ENCODE results near the gene MMD2. TPM values are rescaled to one million over a fixed set of nuclear protein-coding genes. Genes with fewer than 3 reads are reported as not detected.
"Not testable (repeated sequence)": the region's sequence is repeated elsewhere in the genome, so short reads cannot be mapped to it uniquely, and the experiment has no call there.

Gene MMD2
- polyA plus RNA-seq, 1 donor = 0.24 TPM

DNA sequence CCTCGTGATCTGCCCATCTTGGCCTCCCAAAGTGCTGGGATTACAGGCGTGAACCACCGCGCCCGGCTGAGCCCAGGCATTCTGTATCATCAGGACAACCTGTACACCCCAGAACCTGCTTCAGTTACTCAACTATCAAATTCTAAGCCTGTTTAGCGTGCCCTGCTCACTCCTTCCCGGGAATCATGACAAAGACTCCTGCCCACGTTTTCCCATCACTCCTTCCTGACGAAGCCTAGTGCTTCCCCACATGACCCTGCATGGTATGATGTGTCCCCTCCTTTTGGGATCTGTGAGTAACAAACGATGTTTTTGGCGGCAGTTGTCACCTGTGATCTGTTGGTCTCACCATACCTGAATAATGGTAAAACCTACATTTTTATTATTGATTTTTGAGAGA, 63.2 kb downstream of the MMD2 start:
- no peaks in the 10 kb centered on the region for H3K9me3 ChIP-seq (ENCODE audit: control insufficient read depth, low read depth, low read length)
- H3K27ac ChIP-seq (ENCODE audit: low read length) = no peak overlapping the region
- DNase-seq = no peak
- H3K4me3 ChIP-seq (ENCODE audit: low read length) = no peak overlapping the region
- 82% methylated on average over 3 of the region's 11 CpGs for WGBS (ENCODE audit: insufficient coverage, low lambda C conversion rate)
- no peaks in the 10 kb centered on the region for H3K36me3 ChIP-seq (ENCODE audit: control insufficient read depth, insufficient read depth, low read length)
- H3K27me3 ChIP-seq (ENCODE audit: control insufficient read depth, insufficient read depth, low read length) = no peaks in the 10 kb centered on the region
- H3K4me1 ChIP-seq (ENCODE audit: control insufficient read depth, insufficient read depth, low read length) = no peaks in the 10 kb centered on the region

GRCh38 chr7:4894482-4894881, 64.5 kb downstream of the MMD2 start:
- no peaks in the 10 kb centered on the region for H3K4me1 ChIP-seq (ENCODE audit: control insufficient read depth, insufficient read depth, low read length)
- H3K9me3 ChIP-seq (ENCODE audit: control insufficient read depth, low read depth, low read length) = no peaks in the 10 kb centered on the region
- no peaks in the 10 kb centered on the region for H3K36me3 ChIP-seq (ENCODE audit: control insufficient read depth, insufficient read depth, low read length)
- no peak for DNase-seq
- WGBS (ENCODE audit: insufficient coverage, low lambda C conversion rate) = no CpG with 5 or more reads among the region's 9 CpGs
- no peak overlapping the region for H3K27ac ChIP-seq (ENCODE audit: low read length)
- H3K4me3 ChIP-seq (ENCODE audit: low read length) = no peak overlapping the region
- H3K27me3 ChIP-seq (ENCODE audit: control insufficient read depth, insufficient read depth, low read length) = no peaks in the 10 kb centered on the region

DNA sequence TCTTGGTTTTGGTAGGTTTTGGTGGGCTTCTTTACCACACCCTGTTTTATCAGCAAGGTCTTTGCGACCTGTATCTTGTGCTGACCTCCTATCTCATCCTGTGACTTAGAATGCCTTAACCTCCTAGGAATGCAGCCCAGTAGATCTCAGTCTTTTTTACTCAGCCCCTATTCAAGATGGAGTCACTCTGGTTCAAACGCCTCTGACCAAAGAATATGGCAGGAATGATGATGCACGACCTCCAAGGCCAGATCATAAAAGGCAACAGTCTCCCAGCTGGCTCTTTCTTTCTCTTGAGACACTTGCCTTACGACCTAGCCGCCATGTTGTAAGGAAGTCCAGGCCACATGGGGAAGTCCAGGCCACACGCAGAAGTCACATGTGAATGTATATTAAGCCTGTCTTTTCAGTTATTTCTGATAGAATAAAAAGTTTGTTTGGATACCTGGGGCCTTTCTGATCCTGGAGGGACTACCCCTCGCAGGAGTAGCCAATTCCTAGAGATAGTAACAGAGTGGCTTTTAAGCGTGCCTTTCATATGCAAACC, 65.0 kb downstream of the MMD2 start:
- no peaks in the 10 kb centered on the region for H3K27me3 ChIP-seq (ENCODE audit: control insufficient read depth, insufficient read depth, low read length)
- no peak overlapping the region for H3K27ac ChIP-seq (ENCODE audit: low read length)
- WGBS (ENCODE audit: insufficient coverage, low lambda C conversion rate) = no CpG with 5 or more reads among the region's 8 CpGs
- H3K36me3 ChIP-seq (ENCODE audit: control insufficient read depth, insufficient read depth, low read length) = no peaks in the 10 kb centered on the region
- H3K4me3 ChIP-seq (ENCODE audit: low read length) = no peak overlapping the region
- H3K9me3 ChIP-seq (ENCODE audit: control insufficient read depth, low read depth, low read length) = no peaks in the 10 kb centered on the region
- H3K4me1 ChIP-seq (ENCODE audit: control insufficient read depth, insufficient read depth, low read length) = no peaks in the 10 kb centered on the region
- no peak for DNase-seq

- H3K4me3 ChIP-seq (ENCODE audit: low read length); DNase-seq; H3K27me3 ChIP-seq (ENCODE audit: control insufficient read depth, insufficient read depth, low read length); H3K4me1 ChIP-seq (ENCODE audit: control insufficient read depth, insufficient read depth, low read length); H3K9me3 ChIP-seq (ENCODE audit: control insufficient read depth, low read depth, low read length); H3K36me3 ChIP-seq (ENCODE audit: control insufficient read depth, insufficient read depth, low read length); H3K27ac ChIP-seq (ENCODE audit: low read length): not testable (repeated sequence)
- no CpG with 5 or more reads among the region's 4 CpGs for WGBS (ENCODE audit: insufficient coverage, low lambda C conversion rate)
Observed at GRCh38 chr7:4893188-4893587, 65.8 kb downstream of the MMD2 start.

GRCh38 chr7:4891522-4891921, 67.5 kb downstream of the MMD2 start:
- not testable (repeated sequence) for DNase-seq; H3K4me1 ChIP-seq (ENCODE audit: control insufficient read depth, insufficient read depth, low read length); H3K4me3 ChIP-seq (ENCODE audit: low read length); H3K36me3 ChIP-seq (ENCODE audit: control insufficient read depth, insufficient read depth, low read length); H3K27me3 ChIP-seq (ENCODE audit: control insufficient read depth, insufficient read depth, low read length); H3K27ac ChIP-seq (ENCODE audit: low read length); H3K9me3 ChIP-seq (ENCODE audit: control insufficient read depth, low read depth, low read length)
- 100% methylated on average over 1 of the region's 2 CpGs for WGBS (ENCODE audit: insufficient coverage, low lambda C conversion rate)

- Histone ChIP-seq H3K9me3 (ENCODE audit: control insufficient read depth, low read depth, low read length) (no peaks in the 10 kb centered on the region), H3K4me3 (ENCODE audit: low read length) (no peak overlapping the region), H3K27me3 (ENCODE audit: control insufficient read depth, insufficient read depth, low read length) (peaks cover 4% of the 10 kb centered on the region), H3K27ac (ENCODE audit: low read length) (no peak overlapping the region), H3K4me1 (ENCODE audit: control insufficient read depth, insufficient read depth, low read length) (no peaks in the 10 kb centered on the region), H3K36me3 (ENCODE audit: control insufficient read depth, insufficient read depth, low read length) (no peaks in the 10 kb centered on the region)
- WGBS (ENCODE audit: insufficient coverage, low lambda C conversion rate) = no CpG with 5 or more reads among the region's 1 CpG
- DNase-seq = no peak
Observed at GRCh38 chr7:4889682-4890081, 69.3 kb downstream of the MMD2 start.

DNA sequence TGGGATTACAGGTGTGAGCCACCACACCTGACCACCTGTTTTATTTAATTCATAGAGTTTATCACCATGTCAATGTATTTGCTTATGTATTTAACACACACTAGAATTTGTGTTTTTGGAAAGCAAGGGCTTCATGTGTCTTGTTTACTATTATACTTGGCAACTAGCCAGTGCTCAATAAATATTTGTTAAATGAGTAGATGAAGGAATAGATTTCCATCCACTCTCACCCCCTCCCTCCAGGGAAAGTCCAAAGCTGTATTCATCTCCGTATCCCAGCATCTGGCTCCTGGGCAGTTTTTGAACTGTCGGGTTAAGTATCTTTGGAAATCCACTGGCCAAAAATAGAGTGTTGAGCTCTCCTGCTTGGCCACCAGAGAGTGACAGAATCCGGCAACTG, 70.8 kb downstream of the MMD2 start:
- DNase-seq = no peak
- WGBS (ENCODE audit: insufficient coverage, low lambda C conversion rate) = no CpG with 5 or more reads among the region's 3 CpGs
- no peaks in the 10 kb centered on the region for H3K4me1 ChIP-seq (ENCODE audit: control insufficient read depth, insufficient read depth, low read length)

DNA sequence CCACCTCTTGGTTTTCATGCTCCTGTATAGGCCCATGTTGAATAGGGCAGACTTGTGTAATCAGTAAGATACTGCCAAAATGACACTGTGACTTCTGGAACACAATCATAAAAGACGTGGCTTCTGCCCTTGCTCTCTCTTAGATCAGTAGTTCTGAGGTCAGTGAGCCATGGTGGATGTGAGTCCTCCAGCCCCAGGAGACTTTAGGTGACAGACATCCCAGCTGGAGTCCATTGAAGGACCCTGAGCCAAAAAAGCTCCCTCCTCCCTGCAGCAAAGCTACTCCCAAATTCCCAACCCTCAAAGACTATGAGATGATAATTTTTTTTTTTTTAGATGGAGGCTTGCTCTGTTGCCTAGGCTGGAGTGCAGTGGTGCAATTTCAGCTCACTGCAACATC, 72.3 kb downstream of the MMD2 start:
- no peak overlapping the region for H3K27ac ChIP-seq (ENCODE audit: low read length)
- H3K27me3 ChIP-seq (ENCODE audit: control insufficient read depth, insufficient read depth, low read length) = peaks cover 27% of the 10 kb centered on the region
- no peak overlapping the region for H3K4me3 ChIP-seq (ENCODE audit: low read length)
- H3K4me1 ChIP-seq (ENCODE audit: control insufficient read depth, insufficient read depth, low read length) = no peaks in the 10 kb centered on the region
- WGBS (ENCODE audit: insufficient coverage, low lambda C conversion rate) = no CpG with 5 or more reads among the region's 1 CpG
- no peak for DNase-seq
- no peaks in the 10 kb centered on the region for H3K36me3 ChIP-seq (ENCODE audit: control insufficient read depth, insufficient read depth, low read length)
- peaks cover 4% of the 10 kb centered on the region for H3K9me3 ChIP-seq (ENCODE audit: control insufficient read depth, low read depth, low read length)

More for the DNA sequence above, 70.8 kb downstream of the MMD2 start:
- Histone ChIP-seq H3K27me3 (ENCODE audit: control insufficient read depth, insufficient read depth, low read length) (peaks cover 14% of the 10 kb centered on the region), H3K27ac (ENCODE audit: low read length) (no peak overlapping the region), H3K36me3 (ENCODE audit: control insufficient read depth, insufficient read depth, low read length) (no peaks in the 10 kb centered on the region), H3K4me3 (ENCODE audit: low read length) (no peak overlapping the region), H3K9me3 (ENCODE audit: control insufficient read depth, low read depth, low read length) (peaks cover 4% of the 10 kb centered on the region)

- Histone ChIP-seq H3K27ac (ENCODE audit: low read length) (no peak overlapping the region), H3K27me3 (ENCODE audit: control insufficient read depth, insufficient read depth, low read length) (peaks cover 27% of the 10 kb centered on the region), H3K4me3 (ENCODE audit: low read length) (no peak overlapping the region), H3K4me1 (ENCODE audit: control insufficient read depth, insufficient read depth, low read length) (no peaks in the 10 kb centered on the region), H3K36me3 (ENCODE audit: control insufficient read depth, insufficient read depth, low read length) (no peaks in the 10 kb centered on the region), H3K9me3 (ENCODE audit: control insufficient read depth, low read depth, low read length) (peaks cover 4% of the 10 kb centered on the region)
- no peak for DNase-seq
- 90% methylated on average over 2 of the region's 7 CpGs for WGBS (ENCODE audit: insufficient coverage, low lambda C conversion rate)
Observed at GRCh38 chr7:4885317-4885807, 73.6 kb downstream of the MMD2 start.

GRCh38 chr7:4884164-4884563, 74.8 kb downstream of the MMD2 start:
- no peak overlapping the region for H3K27ac ChIP-seq (ENCODE audit: low read length)
- whole genome bisulfite sequencing (ENCODE audit: insufficient coverage, low lambda C conversion rate) = no CpG with 5 or more reads among the region's 10 CpGs
- H3K4me3 ChIP-seq (ENCODE audit: low read length) = no peak overlapping the region
- no peak for DNase-seq
- no peaks in the 10 kb centered on the region for H3K36me3 ChIP-seq (ENCODE audit: control insufficient read depth, insufficient read depth, low read length)
- peaks cover 4% of the 10 kb centered on the region for H3K9me3 ChIP-seq (ENCODE audit: control insufficient read depth, low read depth, low read length)
- no peaks in the 10 kb centered on the region for H3K4me1 ChIP-seq (ENCODE audit: control insufficient read depth, insufficient read depth, low read length)
- peaks cover 28% of the 10 kb centered on the region for H3K27me3 ChIP-seq (ENCODE audit: control insufficient read depth, insufficient read depth, low read length)

GRCh38 chr7:4883372-4884144, 75.4 kb downstream of the MMD2 start, which contains the start of gene RADIL:
Gene RADIL (minus strand): TSS chr7:4883716. CDS start chr7:4878139, 5,577 bp downstream.
- H3K9me3 ChIP-seq (ENCODE audit: control insufficient read depth, low read depth, low read length) = peaks cover 4% of the 10 kb centered on the region
- H3K27me3 ChIP-seq (ENCODE audit: control insufficient read depth, insufficient read depth, low read length) = peaks cover 28% of the 10 kb centered on the region
- WGBS (ENCODE audit: insufficient coverage, low lambda C conversion rate) = no CpG with 5 or more reads among the region's 72 CpGs
- no peaks in the 10 kb centered on the region for H3K4me1 ChIP-seq (ENCODE audit: control insufficient read depth, insufficient read depth, low read length)
- H3K36me3 ChIP-seq (ENCODE audit: control insufficient read depth, insufficient read depth, low read length) = no peaks in the 10 kb centered on the region
- peak within 1 kb of the TSS; percentile 25 for H3K27ac ChIP-seq (ENCODE audit: low read length)
- peak within 1 kb of the TSS; percentile 15 for H3K4me3 ChIP-seq (ENCODE audit: low read length)
- DNase-seq = peak; percentile 66 to 67

Measured in large intestine (tissue), 3 donors.